Glomerular visceral epithelial cell (primary cell): Measurements from ENCODE around the gene LRRC55.
"Not testable (repeated sequence)": the region's sequence is repeated elsewhere in the genome, so short reads cannot be mapped to it uniquely, and the experiment has no call there.

Experiments used
- DNase-seq: peaks from one replicate; pipeline ENCODE4 v3.0.0-alpha.2; 2016; ENCODE audit errors: extremely low spot score

LRRC55 gene

GRCh38 chr11:57161351-57161750 lies 20.4 kb upstream of the LRRC55 start:
- DNase-seq = no peak

- no peak for DNase-seq
Observed at GRCh38 chr11:57162179-57162898, 19.4 kb upstream of the LRRC55 start.

GRCh38 chr11:57163160-57163868 lies 18.4 kb upstream of the LRRC55 start:
- DNase-seq = no peak

GRCh38 chr11:57164317-57164716 lies 17.4 kb upstream of the LRRC55 start:
- no peak for DNase-seq

DNA sequence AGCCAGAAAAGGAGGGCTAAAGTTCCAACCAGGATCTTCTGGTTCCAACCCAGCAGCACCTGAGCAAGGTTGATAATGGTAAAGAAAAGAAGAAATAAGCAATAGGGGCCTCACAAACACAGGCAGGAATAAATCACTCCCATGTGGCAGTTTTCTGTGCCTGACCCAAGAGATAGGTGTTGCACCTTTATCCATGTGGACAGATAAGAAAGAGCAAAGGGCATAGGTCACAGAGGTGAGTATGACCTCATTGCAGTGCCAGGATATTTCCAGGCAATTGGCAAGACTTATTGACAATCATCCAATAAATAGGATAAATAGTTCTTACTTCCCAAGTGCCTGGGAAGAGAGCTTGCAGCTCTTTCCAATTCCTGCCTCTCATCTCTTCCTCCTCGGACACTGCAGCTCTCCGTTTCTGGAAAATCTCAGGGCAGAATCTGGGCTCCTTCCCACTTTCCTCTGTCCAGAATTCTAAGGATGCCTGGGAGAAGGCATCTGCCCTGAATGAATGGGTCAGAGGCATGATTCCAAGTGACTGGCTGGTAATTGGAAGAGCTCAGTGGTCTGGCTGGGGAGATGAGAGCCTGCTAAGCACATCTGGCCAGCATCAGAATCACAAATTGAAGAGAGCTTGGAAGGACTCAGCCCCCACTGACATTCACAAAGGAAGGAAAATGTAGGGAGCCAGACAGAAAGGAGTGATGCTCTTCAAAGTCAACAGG lies 14.5 kb upstream of the LRRC55 start:
- DNase-seq = no peak

GRCh38 chr11:57169732-57170313 lies 11.9 kb upstream of the LRRC55 start:
- DNase-seq = not testable (repeated sequence)

GRCh38 chr11:57172031-57172430 lies 9.7 kb upstream of the LRRC55 start:
- DNase-seq = no peak

DNA sequence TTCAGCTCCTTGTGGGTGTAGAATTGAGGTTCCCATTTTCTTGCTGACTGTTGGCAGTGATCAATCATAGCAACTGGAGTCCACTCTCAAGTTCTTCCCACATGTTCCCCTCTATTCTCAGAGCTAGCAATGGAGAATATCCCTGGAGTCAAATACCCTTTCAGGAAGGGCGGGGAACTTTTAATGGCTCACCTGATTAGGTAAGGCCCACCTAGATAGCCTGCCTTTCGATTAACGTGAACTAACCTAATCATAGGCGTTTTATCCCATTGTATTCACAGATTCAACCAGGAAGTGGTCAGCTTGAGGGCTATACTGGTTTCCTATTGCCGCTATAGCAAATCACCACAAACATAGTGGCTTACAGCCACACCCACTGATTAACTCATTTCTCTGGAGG lies 7.1 kb upstream of the LRRC55 start:
- DNase-seq = no peak

GRCh38 chr11:57175478-57175877 lies 6.3 kb upstream of the LRRC55 start:
- no peak for DNase-seq

DNA sequence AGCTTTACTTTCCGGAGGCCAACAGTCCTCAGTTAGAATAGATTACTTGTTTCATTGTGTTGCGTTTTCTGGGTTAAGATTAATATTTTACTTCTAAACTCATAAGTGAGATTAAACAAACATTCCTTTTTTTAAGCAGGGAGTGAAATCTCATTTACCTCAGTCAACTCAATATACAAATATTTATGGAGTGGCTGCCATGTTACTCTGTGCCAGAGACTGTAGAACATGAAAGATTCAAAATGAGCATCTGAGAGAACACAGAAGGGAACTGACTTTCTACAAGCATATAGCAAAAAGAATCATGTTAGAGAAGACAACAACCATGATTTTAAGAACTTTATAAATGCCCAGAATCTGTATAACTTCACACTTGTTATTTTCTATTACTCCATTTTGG lies 3.4 kb upstream of the LRRC55 start:
- no peak for DNase-seq

DNA sequence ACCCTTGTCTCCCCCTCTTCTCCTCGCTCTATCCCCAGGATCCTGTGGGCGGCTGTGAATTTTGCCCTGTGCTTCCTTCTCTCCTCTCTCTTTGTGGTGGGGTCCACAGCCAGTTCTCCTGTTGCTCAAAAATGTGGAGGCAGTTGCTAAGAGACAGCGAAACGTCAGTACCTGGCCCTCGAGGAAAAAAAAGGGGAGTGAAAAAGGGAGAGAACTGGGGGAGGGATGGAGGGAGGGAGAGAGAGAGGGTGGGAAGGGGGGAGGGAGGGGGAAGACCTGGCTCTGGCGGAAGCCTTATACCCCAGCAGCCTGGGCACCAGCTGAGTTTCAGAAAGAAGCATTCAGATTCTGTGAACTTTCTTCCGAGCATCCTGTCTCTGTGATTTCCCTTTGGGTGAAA lies 2.1 kb upstream of the LRRC55 start:
- no peak for DNase-seq

- DNase-seq = no peak
Observed at GRCh38 chr11:57180081-57180561, 1.6 kb upstream of the LRRC55 start.

GRCh38 chr11:57180964-57181363 lies 789 bp upstream of the LRRC55 start:
- DNase-seq = no peak

- DNase-seq = no peak
Observed at GRCh38 chr11:57182896-57183295, 1.1 kb downstream of the LRRC55 start.

- no peak for DNase-seq
Observed at GRCh38 chr11:57190548-57190947, 8.8 kb downstream of the LRRC55 start.

DNA sequence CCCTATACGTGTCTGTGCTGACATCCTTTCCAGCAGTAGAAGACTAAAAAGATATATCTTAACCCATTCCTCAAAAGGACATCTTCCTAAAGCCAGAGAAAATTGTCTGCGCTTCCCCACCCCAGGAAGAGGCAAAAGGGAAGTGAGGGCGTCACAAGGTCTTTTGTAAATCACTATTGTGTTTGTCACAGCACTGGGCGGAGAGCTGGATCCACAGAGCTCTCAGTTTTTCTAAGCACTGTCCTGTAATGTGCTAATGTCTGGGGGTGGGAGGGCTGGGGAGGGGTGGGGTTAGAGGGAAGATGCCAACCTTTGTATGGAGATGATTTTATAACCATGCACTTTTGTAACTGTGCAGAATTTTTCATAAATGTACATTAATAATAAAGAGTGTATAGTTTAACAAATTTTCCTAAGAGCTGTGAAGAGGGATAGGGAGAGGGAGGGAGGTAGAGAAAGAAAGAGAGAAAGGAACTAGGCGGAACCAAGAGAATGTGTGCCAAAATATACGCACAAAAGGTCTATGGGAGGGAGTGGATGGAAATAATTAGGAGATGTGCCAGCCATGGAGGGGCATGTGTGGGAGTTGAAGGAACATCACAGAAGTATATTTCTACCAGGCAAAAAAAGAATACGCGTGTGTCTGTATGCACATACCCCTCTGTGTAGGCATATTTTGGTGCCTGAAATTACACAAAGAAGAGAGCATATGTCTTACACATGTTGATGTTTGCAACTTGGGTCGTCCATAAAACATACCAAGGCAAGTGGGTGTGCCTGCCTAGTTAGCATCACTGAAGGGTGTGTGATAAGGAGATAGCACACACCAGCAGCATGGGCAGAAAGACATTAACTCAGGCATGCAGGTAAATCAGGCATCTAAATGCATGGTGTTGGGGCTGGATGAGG lies 9.8 kb downstream of the LRRC55 start:
- no peak for DNase-seq

- no peak for DNase-seq
Observed at GRCh38 chr11:57192316-57192715, 10.6 kb downstream of the LRRC55 start.

DNA sequence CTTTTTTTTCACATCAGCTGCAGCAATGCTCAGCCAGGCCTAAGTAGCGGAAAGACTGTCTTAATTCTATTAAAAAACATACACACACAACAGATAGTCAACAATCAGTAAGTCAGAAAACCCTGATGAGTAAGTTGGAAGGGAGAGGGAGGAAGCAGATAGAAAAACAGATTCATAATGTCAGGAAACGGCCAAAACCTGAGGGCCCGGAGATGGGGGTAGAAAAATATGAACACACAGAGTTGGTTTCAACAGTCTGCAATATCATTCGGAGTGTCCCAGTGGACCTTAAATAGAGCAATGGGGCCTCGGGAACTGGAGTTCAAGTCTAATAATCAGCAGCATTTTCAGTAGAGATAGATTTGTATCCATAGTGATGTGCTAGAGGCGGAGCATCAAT lies 14.8 kb downstream of the LRRC55 start:
- DNase-seq = no peak

DNA sequence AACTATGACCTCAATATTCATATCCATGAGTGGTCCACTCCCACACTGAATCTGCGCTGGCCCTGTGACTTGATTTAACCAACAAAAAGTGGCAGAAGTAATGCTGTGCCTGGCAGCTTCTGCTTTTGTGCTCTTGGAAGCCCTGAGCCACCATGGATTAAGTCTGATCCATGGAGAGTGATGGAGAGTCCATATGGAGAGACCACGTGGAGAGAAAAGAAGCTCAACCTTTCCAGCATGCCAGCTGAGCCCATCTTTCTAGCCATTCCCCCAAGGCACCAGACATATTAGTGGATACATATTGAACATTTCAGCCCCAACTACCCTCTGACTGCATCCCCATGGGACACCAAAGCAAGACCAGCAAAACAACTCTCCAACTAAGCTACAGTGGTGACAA lies 16.0 kb downstream of the LRRC55 start:
- DNase-seq = no peak

- DNase-seq = no peak
Observed at GRCh38 chr11:57199330-57199729, 17.6 kb downstream of the LRRC55 start.

- no peak for DNase-seq
Observed at GRCh38 chr11:57200917-57201316, 19.2 kb downstream of the LRRC55 start.
